Left colon (tissue), 2 donors: ENCODE measurements around the gene SLC30A10. TPM values are rescaled to one million over a fixed set of nuclear protein-coding genes. Genes with fewer than 3 reads are reported as not detected.
A peak's percentile ranks its signal among the peaks of the same experiment; 100 is the strongest.
"Not testable (repeated sequence)": the region's sequence is repeated elsewhere in the genome, so short reads cannot be mapped to it uniquely, and the experiment has no call there.

Source experiments
- ATAC-seq: fragments of 200-7000 bp; cut with Tn5 transposase; one replicate; pipeline ENCODE4 v1.9.1; 2020; ENCODE audit warnings: mild to moderate bottlenecking, moderate library complexity
- DNase-seq, 2 donors: peaks; one replicate each; pipeline ENCODE4 v3.0.0-alpha.2; 2020
- intact Hi-C, 2 donors: fragments of 100-400 bp; cut with DNase I in 1 of 2; cut with micrococcal nuclease in 1 of 2; formaldehyde crosslinking; loops; one replicate each; pipeline versions ENCODE4 v1.11.2 to v1.14.0; 2022; cut with DNase I, micrococcal nuclease
- long read RNA-seq: library from polyadenylated mRNA; unstranded; transcript quantifications from one replicate; pipeline ENCODE4 v2.0.0, GENCODE V29; 2021
- total RNA-seq, 2 donors: library from RNA; stranded (reverse); fragmentation: NEBNext Ultra II Directional; extraction: Animal tissue kit (Norgen Biotek cat#: 25700); gene quantifications; one replicate each; pipeline ENCODE4 v1.2.1, GENCODE V29; 2021
- donor health status: DM: no; HTN: no; CAD: no.
- donor health status: DM: yes; HTN: yes; CAD: no.

The SLC30A10 gene
- 10 to 100 TPM; 11.3 to 57.5 TPM for total RNA-seq
- long read RNA-seq, transcript SLC30A10-202 (4 exons, 1,915 nt), result major isoform, 11 of 14 reads
- long read RNA-seq, partial matches to known transcripts, result 1 of 14 reads
- long read RNA-seq, other reads (novel, unspliced or antisense), result 2 of 14 reads

GRCh38 chr1:219927956-219928790 is at the start of gene SLC30A10:
Gene SLC30A10, minus strand, starts transcription at chr1:219928557. Its CDS starts 117 bp downstream, at chr1:219928440.
- ATAC-seq, result peak; percentile 65
- DNase-seq, result peak; percentile 46 to 65
- intact Hi-C loops, result no loop called here

DNA sequence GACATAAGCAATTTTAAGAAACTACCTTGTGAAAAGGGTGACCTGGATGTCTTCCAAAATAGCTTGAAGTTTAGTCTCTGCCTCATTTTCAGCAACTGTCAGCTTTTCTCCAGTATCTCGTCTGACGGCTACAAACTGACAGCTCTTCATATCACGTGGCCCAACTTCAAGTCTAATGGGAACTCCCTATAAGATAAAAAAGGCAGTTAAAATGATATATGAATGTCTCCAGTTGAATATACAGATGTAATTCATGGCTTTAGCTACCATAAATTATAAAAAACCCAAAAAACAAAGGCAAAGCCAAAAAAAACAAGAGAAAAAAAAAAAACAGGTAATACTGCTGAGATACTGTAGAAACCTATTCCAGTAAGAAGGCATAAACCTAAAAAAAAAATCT is 44.9 kb upstream of the SLC30A10 start:
- intact Hi-C loops, result no loop called here
- ATAC-seq (no peak), DNase-seq (no peak)

- ATAC-seq (no peak), DNase-seq (no peak)
- intact Hi-C loops, result no loop called here
These were observed 39.0 kb upstream of the SLC30A10 start for GRCh38 chr1:219967361-219967760.

- DNase-seq, result no peak
- ATAC-seq, result no peak
- intact Hi-C loops, result no loop called here
These were observed 37.7 kb upstream of the SLC30A10 start for GRCh38 chr1:219966071-219966349.

DNA sequence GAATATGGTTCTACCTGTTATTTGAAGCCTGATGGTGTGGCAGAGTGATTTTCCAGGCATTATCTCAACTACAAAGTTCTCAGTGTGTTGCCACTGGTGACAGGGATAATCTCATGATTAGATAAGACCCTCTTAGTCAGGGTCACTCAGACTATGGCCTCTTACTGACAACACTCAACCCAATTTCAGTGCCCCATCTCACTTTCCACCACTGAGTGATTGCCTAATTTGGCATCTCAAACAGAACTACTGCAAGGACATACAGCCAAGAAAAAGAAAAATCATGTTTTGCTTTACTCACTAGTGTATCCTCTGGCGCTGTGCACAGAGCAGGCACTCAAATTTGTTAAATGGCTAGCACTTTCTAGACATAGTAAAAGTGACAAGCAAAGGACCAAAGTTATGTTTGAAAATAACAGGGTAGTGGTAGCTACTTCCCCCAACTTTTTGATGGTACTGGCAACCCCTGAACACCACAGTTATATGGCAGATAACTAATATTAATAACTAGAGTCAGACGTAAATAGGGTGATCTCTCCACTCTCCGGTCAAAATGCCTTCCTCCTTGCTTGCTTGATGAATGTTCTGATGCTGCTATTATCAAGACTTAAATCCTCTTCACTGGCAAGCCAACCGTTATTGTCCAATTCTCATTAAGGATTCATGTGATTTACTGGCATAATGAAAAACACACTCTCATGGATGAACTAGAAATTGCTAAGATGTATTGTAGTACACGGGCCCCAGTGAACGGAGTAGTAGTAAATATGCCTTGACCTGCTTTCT is 37.1 kb upstream of the SLC30A10 start:
- ATAC-seq (no peak), DNase-seq (no peak)
- intact Hi-C loops, result no loop called here

DNA sequence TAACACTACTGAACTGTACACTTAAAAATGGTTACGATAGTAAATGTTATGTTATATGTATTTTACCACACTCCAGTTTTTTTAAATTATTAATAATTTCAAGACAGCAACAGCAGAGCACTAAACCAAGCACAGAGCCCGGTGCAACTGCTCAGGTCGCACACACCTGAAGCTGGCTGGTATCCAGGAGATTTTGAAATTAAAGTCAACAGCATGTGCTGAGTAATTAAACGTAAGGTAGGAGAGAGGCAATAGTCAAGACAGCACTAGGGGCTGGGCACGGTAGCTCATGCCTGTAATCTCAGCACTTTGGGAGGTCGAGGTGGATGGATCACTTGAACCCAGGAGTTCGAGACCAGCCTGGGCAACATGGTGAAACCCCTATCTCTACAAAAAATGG is 35.1 kb upstream of the SLC30A10 start:
- DNase-seq (no peak), ATAC-seq (no peak)
- intact Hi-C loops, result no loop called here

DNA sequence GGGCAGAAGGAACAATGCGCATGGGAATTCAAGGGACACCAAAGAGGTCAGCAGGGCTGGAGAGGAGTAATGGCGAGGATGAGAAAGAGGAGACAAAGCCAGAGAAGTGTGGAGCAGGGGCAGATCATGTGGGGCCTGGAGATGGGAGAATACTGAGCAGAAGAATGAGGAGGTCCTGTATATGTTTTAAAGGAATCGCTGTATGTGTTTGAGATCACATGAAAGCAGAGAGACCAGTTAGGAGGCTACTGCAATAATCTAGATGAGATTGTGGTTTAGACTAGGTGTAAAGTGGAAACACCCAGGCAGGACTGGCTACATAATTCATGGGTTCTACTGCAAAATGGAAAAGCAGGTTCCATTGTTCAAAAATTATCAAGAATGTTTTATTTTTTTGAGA is 33.3 kb upstream of the SLC30A10 start:
- DNase-seq (no peak), ATAC-seq (no peak)
- intact Hi-C loops, result no loop called here

DNA sequence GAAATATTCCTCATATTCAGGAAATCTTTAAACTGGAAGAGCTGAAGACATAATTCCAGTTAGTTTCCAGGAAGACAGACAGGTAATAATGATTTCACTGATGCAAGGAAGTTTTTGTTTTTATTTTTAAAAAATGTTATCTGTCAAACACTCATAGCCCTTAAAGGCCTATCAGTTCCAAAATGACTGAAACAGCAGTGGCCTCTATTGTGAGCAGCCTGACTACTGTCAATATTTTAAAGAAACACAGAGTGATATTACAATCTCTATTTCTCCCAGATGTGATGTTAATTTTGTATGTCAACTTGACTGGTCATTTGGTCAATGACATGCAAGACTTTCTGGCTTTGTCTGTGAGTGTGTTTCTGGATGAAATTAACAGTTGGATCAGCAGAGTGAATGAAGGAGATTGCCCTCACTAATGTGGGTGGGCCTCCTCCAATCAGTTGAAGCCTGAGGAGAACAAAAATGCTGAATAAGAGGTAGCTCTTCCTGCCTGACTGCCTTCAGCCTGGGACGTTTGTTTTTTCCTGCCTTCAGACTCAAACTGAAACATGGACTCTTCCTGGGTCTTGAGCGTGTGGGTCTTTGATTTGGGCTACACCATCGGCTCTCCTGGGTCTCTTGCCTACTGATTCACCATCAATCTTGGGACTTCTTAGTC is 31.3 kb upstream of the SLC30A10 start:
- intact Hi-C loops, result no loop called here
- no peak for DNase-seq
- no peak for ATAC-seq

DNA sequence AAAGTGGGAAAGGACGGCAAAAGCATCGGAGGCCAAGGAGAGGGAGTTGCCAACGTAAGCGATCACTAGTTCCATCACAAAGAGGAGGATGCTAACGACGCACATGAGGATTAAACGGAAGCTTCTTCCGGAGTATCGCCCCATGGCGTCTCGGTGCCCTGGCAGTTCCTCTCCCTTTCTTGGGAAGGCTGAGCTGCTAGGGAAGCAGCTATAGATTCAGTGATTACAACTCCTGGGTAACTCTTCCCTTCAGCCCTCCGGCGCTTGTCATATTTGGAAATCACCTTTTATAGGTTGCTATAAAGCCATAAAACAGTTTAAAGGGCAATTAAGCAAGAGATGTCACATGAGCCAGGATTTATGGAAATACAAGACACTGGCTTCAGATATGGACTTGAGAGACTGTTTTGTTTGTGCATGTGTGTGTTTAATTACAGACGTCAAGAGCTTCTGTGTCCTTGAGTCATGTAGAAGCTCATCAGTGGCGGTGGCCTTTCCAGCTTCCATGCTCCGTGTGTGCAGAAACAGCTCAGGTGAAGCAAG is 30.6 kb upstream of the SLC30A10 start:
- DNase-seq, result peak; percentile 42 to 47
- peak; percentile 96 for ATAC-seq
- intact Hi-C loops, result no loop called here

- DNase-seq, result no peak
- ATAC-seq, result no peak
- intact Hi-C loops, result no loop called here
These were observed 26.5 kb upstream of the SLC30A10 start for GRCh38 chr1:219954736-219955421.

GRCh38 chr1:219954052-219954451 is 25.7 kb upstream of the SLC30A10 start:
- ATAC-seq, result no peak
- intact Hi-C loops, result no loop called here

DNA sequence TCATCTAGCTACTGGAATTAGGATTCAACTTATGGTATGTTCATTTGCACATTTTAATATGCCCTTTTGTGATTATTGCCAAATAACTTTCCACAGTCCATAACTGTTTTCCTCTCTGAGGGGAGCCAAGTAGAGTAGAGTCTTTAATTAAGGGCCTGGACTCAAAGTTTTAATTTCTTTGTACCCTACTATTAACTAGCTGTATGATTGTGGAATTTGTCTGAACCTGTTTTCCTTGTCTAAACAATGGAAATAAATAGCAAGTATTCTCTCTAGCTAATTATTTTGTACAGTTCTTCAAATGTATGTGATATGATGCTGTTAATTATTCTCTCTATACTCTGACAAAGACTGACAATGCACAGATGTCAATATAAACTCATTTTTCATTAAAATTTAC is 24.0 kb upstream of the SLC30A10 start:
- ATAC-seq, result no peak
- intact Hi-C loops, result no loop called here
- DNase-seq, result no peak

More at GRCh38 chr1:219954052-219954451, 25.7 kb upstream of the SLC30A10 start:
- no peak for DNase-seq

DNA sequence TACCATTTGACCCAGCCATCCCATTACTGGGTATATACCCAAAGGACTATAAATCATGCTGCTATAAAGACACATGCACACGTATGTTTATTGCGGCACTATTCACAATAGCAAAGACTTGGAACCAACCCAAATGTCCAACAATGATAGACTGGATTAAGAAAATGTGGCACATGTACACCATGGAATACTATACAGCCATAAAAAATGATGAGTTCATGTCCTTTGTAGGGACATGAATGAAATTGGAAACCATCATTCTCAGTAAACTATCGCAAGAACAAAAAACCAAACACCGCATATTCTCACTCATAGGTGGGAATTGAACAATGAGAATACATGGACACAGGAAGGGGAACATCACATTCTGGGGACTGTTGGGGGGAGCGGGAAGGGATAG is 20.9 kb upstream of the SLC30A10 start:
- ATAC-seq, DNase-seq, intact Hi-C loops: not testable (repeated sequence)

DNA sequence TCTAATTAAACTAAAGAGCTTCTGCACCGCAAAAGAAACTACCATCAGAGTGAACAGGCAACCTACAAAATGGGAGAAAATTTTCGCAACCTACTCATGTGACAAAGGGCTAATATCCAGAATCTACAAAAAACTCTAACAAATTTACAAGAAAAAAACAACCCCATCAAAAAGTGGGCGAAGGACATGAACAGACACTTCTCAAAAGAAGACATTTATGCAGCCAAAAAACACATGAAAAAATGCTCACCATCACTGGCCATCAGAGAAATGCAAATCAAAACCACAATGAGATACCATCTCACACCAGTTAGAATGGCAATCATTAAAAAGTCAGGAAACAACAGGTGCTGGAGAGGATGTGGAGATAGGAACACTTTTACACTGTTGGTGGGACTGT is 20.4 kb upstream of the SLC30A10 start:
- DNase-seq, ATAC-seq, intact Hi-C loops: not testable (repeated sequence)

DNA sequence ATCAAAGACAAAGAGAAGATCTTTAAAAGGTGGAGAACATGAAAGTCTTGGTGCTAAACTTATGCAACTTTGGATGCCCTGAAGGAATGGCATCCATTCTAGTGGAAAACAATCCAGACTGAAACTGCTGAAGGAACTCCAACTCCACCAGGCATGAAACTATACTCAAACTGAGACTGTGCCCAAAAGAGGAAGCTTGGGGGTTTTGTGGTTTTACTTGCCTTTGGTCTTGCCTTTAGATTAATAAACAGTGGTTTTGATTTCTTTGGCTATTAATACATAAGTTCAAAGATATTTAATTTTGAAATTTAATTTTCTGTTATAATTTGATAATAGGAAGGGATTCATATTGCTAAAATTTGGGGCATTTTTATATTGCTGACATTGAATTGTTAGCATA is 17.4 kb upstream of the SLC30A10 start:
- intact Hi-C loops, result no loop called here
- no peak for DNase-seq
- ATAC-seq, result no peak

DNA sequence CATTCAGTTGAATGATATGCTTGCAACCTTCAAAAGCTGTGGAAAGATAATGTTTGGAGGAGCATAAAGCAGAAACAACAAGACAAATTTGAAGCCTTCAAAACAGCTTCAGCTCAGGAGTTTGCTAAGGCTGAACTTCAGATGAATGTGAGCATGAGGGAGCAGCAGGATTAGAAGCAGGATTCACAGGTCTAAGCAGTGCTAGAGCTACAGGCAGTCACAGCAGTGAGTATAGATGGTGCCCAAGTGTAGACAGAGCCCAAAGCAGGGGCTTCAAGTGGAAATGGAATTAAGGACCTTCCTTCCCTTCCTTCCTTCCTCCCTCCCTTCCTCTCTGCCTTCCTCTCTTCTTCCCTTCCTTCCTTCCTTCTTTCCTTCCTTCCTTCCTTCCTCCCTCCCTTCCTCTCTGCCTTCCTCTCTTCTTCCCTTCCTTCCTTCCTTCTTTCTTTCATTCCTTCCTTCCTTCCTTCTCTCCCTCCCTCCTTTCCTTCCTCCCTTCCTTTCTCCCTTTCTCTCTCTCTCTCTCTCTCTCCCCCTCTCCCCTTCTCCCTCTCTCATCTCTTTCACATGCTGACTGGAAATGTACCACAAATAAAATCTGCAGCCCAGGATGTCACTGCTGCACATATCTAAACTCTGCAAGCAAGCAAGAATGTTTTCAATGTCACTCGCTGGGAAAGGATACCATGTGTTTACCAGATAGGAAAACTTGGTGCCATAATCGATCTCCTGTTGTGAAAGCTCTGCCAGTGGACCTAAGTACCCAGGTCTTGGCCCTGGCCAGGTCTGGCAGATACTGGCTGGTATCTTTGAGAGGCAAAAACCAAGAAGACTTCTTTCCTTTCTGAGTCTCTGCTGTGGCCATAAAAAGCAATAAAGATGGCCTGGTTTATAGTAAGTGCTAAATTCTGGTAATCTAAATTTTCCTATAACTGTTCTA is 13.1 kb upstream of the SLC30A10 start:
- no peak for DNase-seq
- ATAC-seq, result no peak
- intact Hi-C loops, result no loop called here

DNA sequence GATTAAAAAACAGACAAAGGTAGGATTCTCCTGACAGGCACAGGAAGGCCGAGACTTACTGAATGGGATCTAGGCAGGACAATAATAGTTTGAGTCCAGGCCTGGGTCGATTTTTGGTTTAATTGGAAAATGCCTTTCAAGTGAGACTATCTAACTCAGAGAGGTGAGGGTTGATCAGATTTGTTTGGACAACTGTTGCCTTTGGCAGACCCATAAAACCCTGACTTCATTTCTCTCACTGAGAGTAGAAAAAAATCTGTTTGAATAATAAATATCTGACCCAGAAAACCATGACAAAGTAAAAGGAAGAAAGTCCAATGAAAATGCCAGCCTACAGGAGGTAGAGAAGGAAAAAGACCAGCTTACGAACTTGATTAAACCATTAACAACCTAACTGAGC is 12.3 kb upstream of the SLC30A10 start:
- ATAC-seq, result no peak
- DNase-seq, result no peak
- intact Hi-C loops, result no loop called here

GRCh38 chr1:219938706-219939105 is 10.3 kb upstream of the SLC30A10 start:
- DNase-seq, result no peak
- intact Hi-C loops, result no loop called here
- peak; percentile 54 for ATAC-seq
